ENCODE measurements around the gene RSAD2. TPM values are rescaled to one million over a fixed set of nuclear protein-coding genes. Genes with fewer than 3 reads are reported as not detected.

RSAD2 gene
- total RNA-seq, 1 donor from 2014 or later: 0.67 TPM

- H3K27ac Mint-ChIP-seq: no peak overlapping the region
Observed at GRCh38 chr2:6913415-6914157, 36.0 kb downstream of the RSAD2 start.

GRCh38 chr2:6914828-6915227 lies 37.3 kb downstream of the RSAD2 start:
- peaks cover 24% of the 10 kb centered on the region for H3K4me1 Mint-ChIP-seq
- H3K4me3 Mint-ChIP-seq: no peak overlapping the region
- H3K36me3 Mint-ChIP-seq (ENCODE audit: low read depth): no peaks in the 10 kb centered on the region
- ChIA-PET POLR2A (no interaction called here), CTCF (no interaction called here)
- DNase-seq: no peak
- no peak for TF ChIP-seq CTCF (IDR thresholded peaks at IDR 0.05)
- intact Hi-C loops (cut with micrococcal nuclease): loop anchor here (5.0 kb wide), 2 partner anchors 38 to 92 kb away; partner anchors contain the start of gene RSAD2
- no peaks in the 10 kb centered on the region for H3K9me3 Mint-ChIP-seq
- no peak for ATAC-seq (ENCODE audit: low read depth)
- H3K27ac Mint-ChIP-seq: no peak overlapping the region
- H3K27me3 Mint-ChIP-seq: peaks cover 6% of the 10 kb centered on the region

More at GRCh38 chr2:6913415-6914157, 36.0 kb downstream of the RSAD2 start:
- POLR2A ChIA-PET: no interaction called here
- intact Hi-C loops (cut with micrococcal nuclease): no loop called here
- Mint-ChIP-seq H3K4me3 (no peak overlapping the region), H3K27me3 (no peaks in the 10 kb centered on the region), H3K4me1 (peaks cover 32% of the 10 kb centered on the region), H3K9me3 (no peaks in the 10 kb centered on the region), H3K36me3 (ENCODE audit: low read depth) (no peaks in the 10 kb centered on the region)
- DNase-seq (no peak), ATAC-seq (ENCODE audit: low read depth) (no peak)
- CTCF ChIA-PET: no interaction called here
- no peak for TF ChIP-seq CTCF (IDR thresholded peaks at IDR 0.05)

- Mint-ChIP-seq H3K4me1 (peaks cover 18% of the 10 kb centered on the region), H3K9me3 (no peaks in the 10 kb centered on the region), H3K36me3 (ENCODE audit: low read depth) (no peaks in the 10 kb centered on the region), H3K4me3 (peak overlapping the region; percentile 1), H3K27me3 (peaks cover 6% of the 10 kb centered on the region), H3K27ac (no peak overlapping the region)
- no peak for ATAC-seq (ENCODE audit: low read depth)
- ChIA-PET POLR2A (no interaction called here), CTCF (interaction anchor here (1.4 to 2.4 kb wide), 3 partner anchors 14 to 129 kb away, joined by 3 to 8 read pairs (median 8); no protein-coding TSS in a partner anchor)
- intact Hi-C loops (cut with micrococcal nuclease): loop anchor here (5.0 kb wide), 2 partner anchors 38 to 92 kb away; partner anchors contain the start of gene RSAD2
- no peak for TF ChIP-seq CTCF (IDR thresholded peaks at IDR 0.05)
- DNase-seq: no peak
Observed at GRCh38 chr2:6915399-6915798, 37.8 kb downstream of the RSAD2 start.

GRCh38 chr2:6916224-6916623 lies 38.6 kb downstream of the RSAD2 start:
- ATAC-seq (ENCODE audit: low read depth) (no peak), DNase-seq (no peak)
- POLR2A ChIA-PET: no interaction called here
- CTCF ChIA-PET: interaction anchor here (0.9 to 2.4 kb wide), 5 partner anchors 13 to 128 kb away, joined by 3 to 8 read pairs (median 5); no protein-coding TSS in a partner anchor
- intact Hi-C loops (cut with micrococcal nuclease): loop anchor here (5.0 kb wide), 2 partner anchors 39 to 91 kb away; partner anchors contain the start of gene RSAD2
- Mint-ChIP-seq H3K9me3 (no peaks in the 10 kb centered on the region), H3K4me3 (peak overlapping the region; percentile 72), H3K36me3 (ENCODE audit: low read depth) (no peaks in the 10 kb centered on the region), H3K27me3 (peaks cover 6% of the 10 kb centered on the region), H3K27ac (no peak overlapping the region), H3K4me1 (peaks cover 10% of the 10 kb centered on the region)
- no peak for TF ChIP-seq CTCF (IDR thresholded peaks at IDR 0.05)

GRCh38 chr2:6916736-6917070 lies 39.1 kb downstream of the RSAD2 start:
- no peaks in the 10 kb centered on the region for H3K9me3 Mint-ChIP-seq
- H3K36me3 Mint-ChIP-seq (ENCODE audit: low read depth): no peaks in the 10 kb centered on the region
- no peak for TF ChIP-seq CTCF (IDR thresholded peaks at IDR 0.05)
- DNase-seq (no peak), ATAC-seq (ENCODE audit: low read depth) (no peak)
- intact Hi-C loops (cut with micrococcal nuclease): loop anchor here (5.0 kb wide), 2 partner anchors 39 to 91 kb away; partner anchors contain the start of gene RSAD2
- CTCF ChIA-PET: interaction anchor here (0.9 to 2.4 kb wide), 5 partner anchors 12 to 128 kb away, joined by 3 to 8 read pairs (median 5); no protein-coding TSS in a partner anchor
- POLR2A ChIA-PET: interaction anchor here (0.6 kb wide), 1 partner anchor 1921 kb away, joined by 3 read pairs; the partner anchor contains the start of gene KIDINS220
- H3K4me1 Mint-ChIP-seq: peaks cover 6% of the 10 kb centered on the region
- H3K27ac Mint-ChIP-seq: no peak overlapping the region
- peak overlapping the region; percentile 72 for H3K4me3 Mint-ChIP-seq
- H3K27me3 Mint-ChIP-seq: peaks cover 9% of the 10 kb centered on the region

Data from activated B cell treated with CpG ODN at 0.5 μM for 24 hours (primary cell).